Fibroblast of pulmonary artery (primary cell): ENCODE measurements around the gene SNTG2.

Experiments
- DNase-seq: peaks from one replicate; pipeline ENCODE4 v3.0.0-alpha.2; 2010; ENCODE audit warnings: low read depth
- H3K4me3 ChIP-seq: replicated peaks from 2 replicates; pipeline ENCODE4 v1.5.1; 2011; ENCODE audit warnings: low read depth, mild to moderate bottlenecking, control low read depth, low read length, moderate library complexity
- CTCF ChIP-seq: IDR thresholded peaks from 2 replicates; pipeline ENCODE4 v1.5.1; 2011; ENCODE audit warnings: mild to moderate bottlenecking, control low read depth, low read length, inconsistent platforms; ENCODE audit errors: missing control alignments

SNTG2 gene

GRCh38 chr2:1209246-1209645, 258.6 kb downstream of the SNTG2 start:
- TF ChIP-seq CTCF: no peak
- H3K4me3 ChIP-seq: no peak overlapping the region
- DNase-seq: no peak

- TF ChIP-seq CTCF: no peak
- no peak overlapping the region for H3K4me3 ChIP-seq
- no peak for DNase-seq
Observed at GRCh38 chr2:1209761-1210160, 259.1 kb downstream of the SNTG2 start.

GRCh38 chr2:1210352-1210751, 259.7 kb downstream of the SNTG2 start:
- no peak for TF ChIP-seq CTCF
- DNase-seq: no peak
- H3K4me3 ChIP-seq: no peak overlapping the region

GRCh38 chr2:1219901-1220573, 269.4 kb downstream of the SNTG2 start:
- H3K4me3 ChIP-seq: no peak overlapping the region
- TF ChIP-seq CTCF: no peak
- DNase-seq: no peak

- no peak for TF ChIP-seq CTCF
- no peak overlapping the region for H3K4me3 ChIP-seq
- no peak for DNase-seq
Observed at GRCh38 chr2:1222056-1222455, 271.4 kb downstream of the SNTG2 start.

GRCh38 chr2:1223791-1224190, 273.1 kb downstream of the SNTG2 start:
- no peak overlapping the region for H3K4me3 ChIP-seq
- TF ChIP-seq CTCF: no peak
- DNase-seq: no peak

GRCh38 chr2:1224901-1225300, 274.3 kb downstream of the SNTG2 start:
- H3K4me3 ChIP-seq: no peak overlapping the region
- no peak for DNase-seq
- no peak for TF ChIP-seq CTCF
